K562 (cell line): ENCODE data around the gene PLK5. TPM values are rescaled to one million over a fixed set of nuclear protein-coding genes. Genes with fewer than 3 reads are reported as not detected.

ENCODE experiments used
- BDP1 ChIP-seq: IDR thresholded peaks from 3 replicates; pipeline ENCODE4 v1.6.1; 2011; ENCODE audit not compliant: insufficient read length, insufficient read depth
- HDAC6 ChIP-seq: IDR thresholded peaks from 2 replicates; pipeline ENCODE4 v1.6.1; 2012; ENCODE audit warnings: low read depth, mild to moderate bottlenecking, control low read depth, inconsistent platforms, low read length, moderate library complexity
- HLTF ChIP-seq: fragments of 450-650 bp; IDR thresholded peaks from 2 replicates; pipeline ENCODE4 v1.6.1; 2016
- HOXB6 ChIP-seq: fragments of 250-450 bp; sonication (Bioruptor Pico); IDR thresholded peaks from 2 replicates; pipeline ENCODE4 v1.5.1; 2022; ENCODE audit warnings: mild to moderate bottlenecking, borderline replicate concordance
- IRF9 ChIP-seq: fragments of 450-650 bp; IDR thresholded peaks from 2 replicates; pipeline ENCODE4 v1.6.1; 2016; ENCODE audit warnings: missing biosample characterization, missing genetic modification characterization
- KDM5B ChIP-seq: fragments of 200-600 bp; sonication (generic); IDR thresholded peaks from 2 replicates; pipeline ENCODE4 v1.6.1; 2012; ENCODE audit warnings: low read depth, mild to moderate bottlenecking, moderate library complexity, low read length, control low read depth, inconsistent platforms; ENCODE audit not compliant: insufficient replicate concordance
- LCOR ChIP-seq: sonication (generic); formaldehyde crosslinking; IDR thresholded peaks from 2 replicates; pipeline ENCODE4 v1.8.0; 2022; ENCODE audit warnings: mild to moderate bottlenecking, missing genetic modification reagents
- MEF2A ChIP-seq: IDR thresholded peaks from 2 replicates; pipeline ENCODE4 v1.6.1; 2011; ENCODE audit warnings: low read depth, mild to moderate bottlenecking, low read length, moderate library complexity; ENCODE audit not compliant: control insufficient read depth
- MIER1 ChIP-seq: fragments of 450-650 bp; IDR thresholded peaks from 2 replicates; pipeline ENCODE4 v1.6.1; 2016; ENCODE audit warnings: antibody characterized with exemption, mild to moderate bottlenecking, low read depth
- NR1H2 ChIP-seq: sonication (generic); formaldehyde crosslinking; IDR thresholded peaks from 2 replicates; pipeline ENCODE4 v1.4.0; 2020; ENCODE audit warnings: mild to moderate bottlenecking, missing genetic modification reagents
- PPARD ChIP-seq: fragments of 250-450 bp; sonication (Bioruptor Pico); IDR thresholded peaks from 2 replicates; pipeline ENCODE4 v1.8.0; 2022; ENCODE audit warnings: inconsistent platforms, mild to moderate bottlenecking, moderate library complexity
- RAD51 ChIP-seq: fragments of 450-650 bp; IDR thresholded peaks from 2 replicates; pipeline ENCODE4 v1.7.1; 2016; ENCODE audit warnings: low read depth, mild to moderate bottlenecking, borderline replicate concordance
- SIN3B ChIP-seq: fragments of 450-650 bp; IDR thresholded peaks from 2 replicates; pipeline ENCODE4 v1.6.1; 2017; ENCODE audit warnings: low read depth, mild to moderate bottlenecking, moderate library complexity
- SMARCB1 ChIP-seq: IDR thresholded peaks from 2 replicates; pipeline ENCODE4 v1.6.1; 2011; ENCODE audit warnings: improper control_type of control experiment, low read depth; ENCODE audit not compliant: insufficient read length
- THAP7 ChIP-seq: fragments of 250-450 bp; sonication (Bioruptor Pico); IDR thresholded peaks from 2 replicates; pipeline ENCODE4 v1.5.0; 2021
- YBX1 ChIP-seq: fragments of 450-650 bp; IDR thresholded peaks from 2 replicates; pipeline ENCODE4 v1.7.1; 2016; ENCODE audit warnings: mild to moderate bottlenecking
- ZNF445 ChIP-seq: fragments of 250-450 bp; sonication (Bioruptor Pico); IDR thresholded peaks from 2 replicates; pipeline ENCODE4 v1.4.0; 2020; ENCODE audit warnings: low read depth, mild to moderate bottlenecking, moderate library complexity
- ZNF583 ChIP-seq: fragments of 250-450 bp; sonication (Bioruptor Pico); IDR thresholded peaks from 2 replicates; pipeline ENCODE4 v1.4.0; 2020
- ZNF76 ChIP-seq: fragments of 250-450 bp; sonication (Bioruptor Pico); IDR thresholded peaks from 2 replicates; pipeline ENCODE4 v1.4.0; 2020; ENCODE audit warnings: mild to moderate bottlenecking, moderate library complexity, borderline replicate concordance
- ZSCAN32 ChIP-seq: fragments of 450-650 bp; formaldehyde crosslinking; IDR thresholded peaks from 2 replicates; pipeline ENCODE4 v1.4.0; 2020; ENCODE audit warnings: mild to moderate bottlenecking, moderate library complexity
- polyA plus RNA-seq, 8 experiments: library from polyadenylated mRNA; depleted of rRNA in 4 of 8; stranded (reverse) in 5 of 8; unstranded in 3 of 8; fragments of >200 nt; fragmentation: Nextera tagmentation in 2 of 8; fragmentation: Illumina TruSeq in 1 of 8; extraction: Ambion mirVana in 2 of 8; extraction: Trizol in 1 of 8; gene quantifications; 2 replicates each; pipeline versions ENCODE4 v1.2.1 to v1.2.3, GENCODE V29; 2011 to 2014; ENCODE audit warnings: inconsistent platforms in 1 of 8, missing spikeins in 1 of 8
- total RNA-seq, 7 experiments: library from RNA; depleted of rRNA in 6 of 7; stranded (reverse); fragments of >200 nt in 6 of 7; fragmentation: Illumina TruSeq in 2 of 7; extraction: Trizol in 2 of 7; gene quantifications; 2 replicates each; pipeline versions ENCODE4 v1.2.1 to v1.2.3, GENCODE V29; 2011 to 2021; ENCODE audit warnings: low replicate concordance in 1 of 7
- TF ChIP-seq, protein P1 (sequence below), 2 experiments: fragments of 200-800 bp in 1 of 2; sonication (Bioruptor generic) in 1 of 2; sonication (generic) in 1 of 2; formaldehyde crosslinking in 1 of 2; IDR thresholded peaks in 1 of 2; conservative IDR thresholded peaks in 1 of 2; 2 replicates each; pipeline versions ENCODE4 v1.5.0 to v1.6.1; 2016 to 2020; ENCODE audit warnings: missing compliant biosample characterization in 1 of 2, missing genetic modification characterization in 1 of 2, missing genetic modification reagents in 1 of 2
- TF ChIP-seq, protein P2 (sequence below): fragments of 450-650 bp; IDR thresholded peaks from 2 replicates; pipeline ENCODE4 v1.6.1; 2017; ENCODE audit warnings: antibody characterized with exemption
- TF ChIP-seq, protein P3 (sequence below): fragments of 450-650 bp; formaldehyde crosslinking; IDR thresholded peaks from 2 replicates; pipeline ENCODE4 v1.4.0; 2022; ENCODE audit warnings: missing genetic modification characterization

Gene PLK5
- total and polyA plus RNA-seq, 9 of the 15 experiments (the other 6 are each of a cell fraction or from before 2014, with no cell fraction given) = 0.04 to 0.23 (median 0.11) TPM; not detected in 5

DNA sequence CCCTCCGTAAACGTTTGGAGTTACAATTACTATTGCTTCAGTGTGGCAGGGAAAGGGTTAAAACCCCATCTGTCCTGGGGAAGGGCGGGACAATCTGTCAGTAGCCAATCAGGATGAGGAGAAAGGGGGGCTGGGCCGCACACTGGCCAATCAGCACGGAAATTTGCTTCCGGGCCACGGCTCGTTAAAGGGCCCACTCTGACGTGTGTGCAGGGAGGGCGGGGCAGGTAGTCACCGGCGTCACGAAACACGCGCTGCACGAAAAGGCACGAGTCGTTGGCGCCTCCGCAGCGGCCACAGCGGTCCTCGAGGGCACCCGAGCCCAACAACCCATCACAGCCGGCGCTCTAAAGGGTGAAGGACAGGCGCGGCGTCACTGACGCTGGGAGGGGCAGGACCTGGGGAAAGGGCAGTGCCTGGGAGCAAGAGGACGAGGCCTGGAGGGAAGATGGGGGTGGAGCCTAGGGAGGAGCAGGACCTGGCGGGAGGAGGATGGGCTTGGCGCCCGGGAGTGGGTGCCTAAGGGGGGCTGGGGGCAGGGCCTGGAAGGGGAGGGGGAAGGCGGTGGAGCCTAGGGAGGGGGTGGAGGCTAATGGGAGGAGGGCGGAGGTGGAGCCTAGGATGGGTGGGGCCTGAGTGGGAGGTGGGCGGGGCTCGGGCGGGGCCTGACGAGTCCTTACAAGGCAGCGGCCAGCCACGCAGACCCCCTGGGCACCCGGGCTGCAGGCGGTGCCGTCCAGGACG, 15.9 kb upstream of the PLK5 start (continued):
- TF ChIP-seq YBX1 (no peak), MEF2A (no peak), LCOR (CRISPR knock-in tag) (no peak), PPARD (CRISPR knock-in tag) (no peak), NR1H2 (no peak), KDM5B (peak; percentile 40), MIER1 (no peak), THAP7 (CRISPR knock-in tag) (no peak), ZNF445 (CRISPR knock-in tag) (no peak), RAD51 (no peak), SMARCB1 (no peak), ZNF583 (CRISPR knock-in tag) (no peak), SIN3B (peak; percentile 32; the same call in 1 of the 2 replicates), IRF9 (tag) (no peak), HLTF (peak; percentile 23; the same call in 1 of the 2 replicates), HOXB6 (no peak), BDP1 (no peak), ZNF76 (CRISPR knock-in tag) (no peak), HDAC6 (no peak), ZSCAN32 (CRISPR knock-in tag) (no peak)
- TF ChIP-seq, protein P1, sequence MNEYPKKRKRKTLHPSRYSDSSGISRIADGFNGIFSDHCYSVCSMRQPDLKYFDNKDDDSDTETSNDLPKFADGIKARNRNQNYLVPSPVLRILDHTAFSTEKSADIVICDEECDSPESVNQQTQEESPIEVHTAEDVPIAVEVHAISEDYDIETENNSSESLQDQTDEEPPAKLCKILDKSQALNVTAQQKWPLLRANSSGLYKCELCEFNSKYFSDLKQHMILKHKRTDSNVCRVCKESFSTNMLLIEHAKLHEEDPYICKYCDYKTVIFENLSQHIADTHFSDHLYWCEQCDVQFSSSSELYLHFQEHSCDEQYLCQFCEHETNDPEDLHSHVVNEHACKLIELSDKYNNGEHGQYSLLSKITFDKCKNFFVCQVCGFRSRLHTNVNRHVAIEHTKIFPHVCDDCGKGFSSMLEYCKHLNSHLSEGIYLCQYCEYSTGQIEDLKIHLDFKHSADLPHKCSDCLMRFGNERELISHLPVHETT (CRISPR knock-in tag; conservative IDR thresholded peaks at IDR 0.05 in 1 of 2, IDR thresholded peaks at IDR 0.05 in 1 of 2) = peak in 1 of 2 experiments; percentile 38; a peak in 1 of 4 replicates
- TF ChIP-seq, protein P2, sequence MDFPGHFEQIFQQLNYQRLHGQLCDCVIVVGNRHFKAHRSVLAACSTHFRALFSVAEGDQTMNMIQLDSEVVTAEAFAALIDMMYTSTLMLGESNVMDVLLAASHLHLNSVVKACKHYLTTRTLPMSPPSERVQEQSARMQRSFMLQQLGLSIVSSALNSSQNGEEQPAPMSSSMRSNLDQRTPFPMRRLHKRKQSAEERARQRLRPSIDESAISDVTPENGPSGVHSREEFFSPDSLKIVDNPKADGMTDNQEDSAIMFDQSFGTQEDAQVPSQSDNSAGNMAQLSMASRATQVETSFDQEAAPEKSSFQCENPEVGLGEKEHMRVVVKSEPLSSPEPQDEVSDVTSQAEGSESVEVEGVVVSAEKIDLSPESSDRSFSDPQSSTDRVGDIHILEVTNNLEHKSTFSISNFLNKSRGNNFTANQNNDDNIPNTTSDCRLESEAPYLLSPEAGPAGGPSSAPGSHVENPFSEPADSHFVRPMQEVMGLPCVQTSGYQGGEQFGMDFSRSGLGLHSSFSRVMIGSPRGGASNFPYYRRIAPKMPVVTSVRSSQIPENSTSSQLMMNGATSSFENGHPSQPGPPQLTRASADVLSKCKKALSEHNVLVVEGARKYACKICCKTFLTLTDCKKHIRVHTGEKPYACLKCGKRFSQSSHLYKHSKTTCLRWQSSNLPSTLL = no peak
- TF ChIP-seq, protein P3, sequence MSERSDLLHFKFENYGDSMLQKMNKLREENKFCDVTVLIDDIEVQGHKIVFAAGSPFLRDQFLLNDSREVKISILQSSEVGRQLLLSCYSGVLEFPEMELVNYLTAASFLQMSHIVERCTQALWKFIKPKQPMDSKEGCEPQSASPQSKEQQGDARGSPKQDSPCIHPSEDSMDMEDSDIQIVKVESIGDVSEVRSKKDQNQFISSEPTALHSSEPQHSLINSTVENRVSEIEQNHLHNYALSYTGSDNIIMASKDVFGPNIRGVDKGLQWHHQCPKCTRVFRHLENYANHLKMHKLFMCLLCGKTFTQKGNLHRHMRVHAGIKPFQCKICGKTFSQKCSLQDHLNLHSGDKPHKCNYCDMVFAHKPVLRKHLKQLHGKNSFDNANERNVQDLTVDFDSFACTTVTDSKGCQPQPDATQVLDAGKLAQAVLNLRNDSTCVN (CRISPR knock-in tag) = no peak
